Trophoblast cell (in vitro differentiated cells and primary cell): ENCODE measurements around the gene DNAL1.

Experiments used
- DNase-seq, 2 donors: peaks; one replicate each; pipeline ENCODE4 v3.0.0-alpha.2; 2016
- H2AFZ ChIP-seq: 2 replicates; pipeline ENCODE4 v1.6.1; 2013; ENCODE audit warnings: low read length, moderate library complexity, mild to moderate bottlenecking; ENCODE audit not compliant: insufficient read depth, poor library complexity
- H2AK5ac ChIP-seq: 2 replicates; pipeline ENCODE4 v1.6.1; 2013; ENCODE audit warnings: mild to moderate bottlenecking, low read length
- H2BK120ac ChIP-seq: 2 replicates; pipeline ENCODE4 v1.6.1; 2013; ENCODE audit warnings: low read length, mild to moderate bottlenecking, moderate library complexity; ENCODE audit not compliant: insufficient read depth, poor library complexity
- H2BK12ac ChIP-seq: 2 replicates; pipeline ENCODE4 v1.6.1; 2013; ENCODE audit warnings: mild to moderate bottlenecking, low read length, moderate library complexity
- H2BK5ac ChIP-seq: 2 replicates; pipeline ENCODE4 v1.6.1; 2013; ENCODE audit warnings: low read length, low read depth, moderate library complexity, mild to moderate bottlenecking; ENCODE audit not compliant: poor library complexity
- H3K14ac ChIP-seq: 2 replicates; pipeline ENCODE4 v1.6.1; 2013; ENCODE audit warnings: mild to moderate bottlenecking, low read length
- H3K18ac ChIP-seq: 2 replicates; pipeline ENCODE4 v1.6.1; 2013; ENCODE audit warnings: mild to moderate bottlenecking, low read length
- H3K23ac ChIP-seq: 2 replicates; pipeline ENCODE4 v1.6.1; 2013; ENCODE audit warnings: low read length
- H3K27ac ChIP-seq: 2 replicates; pipeline ENCODE4 v1.5.1; 2013; ENCODE audit warnings: low read depth, mild to moderate bottlenecking, inconsistent platforms, low read length, moderate library complexity
- H3K27me3 ChIP-seq: 2 replicates; pipeline ENCODE4 v1.6.1; 2013; ENCODE audit warnings: inconsistent platforms, mild to moderate bottlenecking, low read length, moderate library complexity; ENCODE audit not compliant: insufficient read depth
- H3K36me3 ChIP-seq, 2 experiments: 1 replicate in 1 of 2; 2 replicates in 1 of 2; pipeline ENCODE4 v1.6.1; 2013; ENCODE audit warnings: low read length in 2 of 2, mild to moderate bottlenecking in 2 of 2, moderate library complexity in 1 of 2; ENCODE audit not compliant: insufficient read depth in 2 of 2, control insufficient read depth in 1 of 2
- H3K4ac ChIP-seq: 2 replicates; pipeline ENCODE4 v1.6.1; 2013; ENCODE audit warnings: low read depth, mild to moderate bottlenecking, low read length, moderate library complexity
- H3K4me1 ChIP-seq, 2 experiments: 1 replicate in 1 of 2; 2 replicates in 1 of 2; pipeline ENCODE4 v1.6.1; 2013; ENCODE audit warnings: low read length in 2 of 2, mild to moderate bottlenecking in 2 of 2, moderate library complexity in 1 of 2; ENCODE audit not compliant: insufficient read depth in 2 of 2, control insufficient read depth in 1 of 2
- H3K4me2 ChIP-seq: 2 replicates; pipeline ENCODE4 v1.6.1; 2013; ENCODE audit warnings: inconsistent platforms, mild to moderate bottlenecking, low read length, moderate library complexity
- H3K4me3 ChIP-seq: 2 replicates; pipeline ENCODE4 v1.5.1; 2013; ENCODE audit warnings: mild to moderate bottlenecking, low read depth, low read length, inconsistent platforms
- H3K79me1 ChIP-seq: one replicate; pipeline ENCODE4 v1.6.1; 2013; ENCODE audit warnings: low read length
- H3K79me2 ChIP-seq: 2 replicates; pipeline ENCODE4 v1.6.1; 2013; ENCODE audit warnings: low read length, mild to moderate bottlenecking; ENCODE audit not compliant: control insufficient read depth, insufficient read depth, poor library complexity
- H3K9ac ChIP-seq: 2 replicates; pipeline ENCODE4 v1.6.1; 2013; ENCODE audit warnings: mild to moderate bottlenecking, low read length
- H3K9me3 ChIP-seq: 2 replicates; pipeline ENCODE4 v1.6.1; 2013; ENCODE audit warnings: low read depth, mild to moderate bottlenecking, control low read depth, inconsistent platforms, low read length; ENCODE audit not compliant: insufficient read depth
- H4K12ac ChIP-seq: 2 replicates; pipeline ENCODE4 v1.6.1; 2013; ENCODE audit warnings: low read depth, mild to moderate bottlenecking, low read length, moderate library complexity
- H4K8ac ChIP-seq: 2 replicates; pipeline ENCODE4 v1.6.1; 2013; ENCODE audit warnings: low read depth, mild to moderate bottlenecking, low read length, moderate library complexity
- H4K91ac ChIP-seq: one replicate; pipeline ENCODE4 v1.6.1; 2013; ENCODE audit warnings: low read depth, mild to moderate bottlenecking, low read length, moderate library complexity
- WGBS: extraction: QIAGEN DNeasy Blood & Tissue Kit; methylation state at CpG from one replicate; pipeline ENCODE4 v1.1.7; 2013; ENCODE audit warnings: missing lambda C conversion rate; ENCODE audit not compliant: insufficient read length, insufficient coverage; ENCODE audit errors: extremely low coverage; 5-methylcytosine and 5-hydroxymethylcytosine counted together

Gene DNAL1

GRCh38 chr14:73747379-73748211, 102.8 kb downstream of the DNAL1 start:
- Histone ChIP-seq H2AFZ (no peak overlapping the region), H2BK12ac (no peak overlapping the region), H3K23ac (no peak overlapping the region), H3K36me3 (no peaks in the 10 kb centered on the region), H3K4me2 (peak overlapping the region; percentile 13), H3K79me2 (peaks cover 42% of the 10 kb centered on the region), H4K12ac (no peak overlapping the region), H3K79me1 (peaks cover 16% of the 10 kb centered on the region), H2AK5ac (no peak overlapping the region), H3K4ac (peak overlapping the region; percentile 53), H3K14ac (peak overlapping the region; percentile 25), H3K27ac (peak overlapping the region; percentile 40), H2BK120ac (no peak overlapping the region), H3K9ac (no peak overlapping the region), H2BK5ac (no peak overlapping the region), H3K4me3 (no peak overlapping the region), H4K91ac (peak overlapping the region; percentile 20), H3K9me3 (no peaks in the 10 kb centered on the region), H3K27me3 (no peaks in the 10 kb centered on the region), H3K4me1 (peaks cover 67 to 76% of the 10 kb centered on the region in 2 experiments), H3K18ac (peak overlapping the region; percentile 16), H4K8ac (peak overlapping the region; percentile 3)
- WGBS = no CpG with 5 or more reads among the region's 9 CpGs
- no peak for DNase-seq

DNA sequence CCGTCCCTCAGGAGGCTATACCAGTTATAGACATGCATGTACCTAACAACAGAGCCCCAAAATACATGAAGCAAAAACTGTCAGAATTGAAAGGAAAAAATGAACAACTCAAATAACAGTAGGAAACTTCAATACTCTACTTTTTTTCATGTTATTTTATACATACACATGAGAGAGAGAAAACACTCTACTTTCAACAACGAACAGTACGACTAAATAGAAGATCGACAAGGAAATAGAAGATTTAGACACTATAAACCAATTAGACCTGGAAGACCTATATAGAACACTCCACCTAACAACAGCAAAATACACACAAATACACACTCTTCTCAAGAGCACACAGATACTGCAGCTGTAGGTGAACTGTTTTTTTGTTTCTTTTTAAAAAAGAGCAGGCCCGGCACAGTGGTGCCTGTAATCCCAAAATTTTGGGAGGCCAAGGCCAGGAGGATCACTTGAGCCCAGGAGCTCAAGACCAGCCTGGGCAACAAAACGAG, 104.1 kb downstream of the DNAL1 start:
- H2BK120ac ChIP-seq = no peak overlapping the region
- H3K9ac ChIP-seq = no peak overlapping the region
- H3K79me2 ChIP-seq = peaks cover 37% of the 10 kb centered on the region
- no peak overlapping the region for H3K4me3 ChIP-seq
- H3K27me3 ChIP-seq = no peaks in the 10 kb centered on the region
- peaks cover 68 to 76% of the 10 kb centered on the region in 2 experiments for H3K4me1 ChIP-seq
- no peak overlapping the region for H2AFZ ChIP-seq
- H3K14ac ChIP-seq = no peak overlapping the region
- H3K4me2 ChIP-seq = no peak overlapping the region
- H3K23ac ChIP-seq = no peak overlapping the region
- no CpG with 5 or more reads among the region's 6 CpGs for WGBS
- H3K9me3 ChIP-seq = no peaks in the 10 kb centered on the region
- H2AK5ac ChIP-seq = no peak overlapping the region
- H2BK5ac ChIP-seq = no peak overlapping the region
- no peak overlapping the region for H4K91ac ChIP-seq
- H3K36me3 ChIP-seq = no peaks in the 10 kb centered on the region
- H3K4ac ChIP-seq = no peak overlapping the region
- no peak for DNase-seq
- H3K18ac ChIP-seq = no peak overlapping the region
- no peak overlapping the region for H3K27ac ChIP-seq
- H4K8ac ChIP-seq = no peak overlapping the region
- no peak overlapping the region for H2BK12ac ChIP-seq
- H3K79me1 ChIP-seq = peaks cover 23% of the 10 kb centered on the region
- H4K12ac ChIP-seq = no peak overlapping the region

DNA sequence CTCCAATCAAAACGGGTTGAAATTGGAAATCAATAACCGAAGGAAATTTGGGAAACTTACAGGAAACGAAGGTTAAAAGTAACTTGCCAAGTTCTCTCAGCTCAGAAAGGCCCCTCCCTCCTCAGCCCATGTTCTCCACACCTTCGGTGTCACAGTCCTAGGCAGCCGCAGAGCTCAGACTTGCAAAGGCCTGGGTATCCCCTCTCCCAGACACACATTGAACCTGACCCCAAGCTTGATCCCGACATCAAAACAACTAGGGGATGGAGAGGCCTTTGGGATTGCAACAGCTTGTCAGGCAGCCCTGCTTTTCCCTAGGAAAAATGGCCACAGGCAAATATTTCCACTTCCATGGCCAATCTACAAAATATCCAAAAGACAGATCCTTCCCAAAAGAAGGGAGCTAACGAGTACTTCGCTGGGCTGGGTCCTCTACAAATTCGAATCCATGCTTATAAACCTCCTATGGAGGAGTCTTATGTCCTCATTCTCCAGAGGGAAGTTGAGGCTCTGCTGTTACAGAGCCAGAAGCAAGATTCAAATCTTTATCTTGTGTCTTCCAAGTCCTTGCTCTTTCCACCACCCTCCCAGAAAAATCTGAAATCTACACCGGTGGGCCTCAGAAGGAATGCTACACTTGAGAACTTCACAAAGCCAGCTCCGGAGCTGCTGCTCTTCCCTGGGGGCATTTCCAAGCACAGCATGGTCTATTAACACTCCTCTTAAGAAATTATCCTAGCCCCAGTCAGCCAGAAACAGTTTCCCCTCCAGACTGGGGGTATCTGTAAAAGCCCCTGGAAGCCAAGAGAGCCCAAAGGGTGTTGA, 105.1 kb downstream of the DNAL1 start:
- Histone ChIP-seq H2AFZ (no peak overlapping the region), H4K91ac (no peak overlapping the region), H3K9me3 (no peaks in the 10 kb centered on the region), H2BK5ac (no peak overlapping the region), H3K79me2 (peaks cover 35% of the 10 kb centered on the region), H2BK12ac (peak overlapping the region; percentile 37), H3K18ac (peak overlapping the region; percentile 10), H2AK5ac (no peak overlapping the region), H3K23ac (no peak overlapping the region), H3K36me3 (no peaks in the 10 kb centered on the region), H3K4me1 (peaks cover 70 to 77% of the 10 kb centered on the region in 2 experiments), H3K79me1 (peaks cover 27% of the 10 kb centered on the region), H3K4me2 (peak overlapping the region; percentile 32), H3K4me3 (no peak overlapping the region), H3K14ac (no peak overlapping the region), H3K9ac (no peak overlapping the region), H4K12ac (no peak overlapping the region), H2BK120ac (no peak overlapping the region), H3K27me3 (no peaks in the 10 kb centered on the region), H3K27ac (peak overlapping the region; percentile 34), H3K4ac (peak overlapping the region; percentile 61), H4K8ac (no peak overlapping the region)
- no CpG with 5 or more reads among the region's 11 CpGs for WGBS
- peak in 1 of 2 donors; percentile 39 for DNase-seq

- Histone ChIP-seq H3K79me2 (peaks cover 35% of the 10 kb centered on the region), H3K79me1 (peaks cover 30% of the 10 kb centered on the region)
These were observed 105.7 kb downstream of the DNAL1 start for GRCh38 chr14:73750531-73750901.

More at GRCh38 chr14:73750531-73750901, 105.7 kb downstream of the DNAL1 start:
- peak overlapping the region; percentile 10 for H3K18ac ChIP-seq
- H4K8ac ChIP-seq = no peak overlapping the region
- DNase-seq = no peak
- no peaks in the 10 kb centered on the region for H3K9me3 ChIP-seq
- no peak overlapping the region for H2AK5ac ChIP-seq
- no peak overlapping the region for H2AFZ ChIP-seq
- no peak overlapping the region for H3K9ac ChIP-seq
- no peak overlapping the region for H4K91ac ChIP-seq
- peak overlapping the region; percentile 4 for H3K4me2 ChIP-seq
- H4K12ac ChIP-seq = no peak overlapping the region
- no peak overlapping the region for H3K23ac ChIP-seq
- H2BK120ac ChIP-seq = no peak overlapping the region
- no peak overlapping the region for H2BK12ac ChIP-seq
- no peaks in the 10 kb centered on the region for H3K36me3 ChIP-seq
- no CpG with 5 or more reads among the region's 3 CpGs for WGBS
- no peak overlapping the region for H3K4me3 ChIP-seq
- no peak overlapping the region for H3K14ac ChIP-seq
- no peak overlapping the region for H2BK5ac ChIP-seq
- H3K4ac ChIP-seq = peak overlapping the region; percentile 55
- H3K4me1 ChIP-seq = peaks cover 71 to 77% of the 10 kb centered on the region in 2 experiments
- H3K27me3 ChIP-seq = no peaks in the 10 kb centered on the region
- H3K27ac ChIP-seq = no peak overlapping the region
